ENCODE measurements around the gene FGF1.

GRCh38 chr5:142637871-142638270 is 48.0 kb downstream of the FGF1 start:
- TF ChIP-seq CTCF (IDR thresholded peaks at IDR 0.05) (no peak), POLR2A (IDR thresholded peaks at IDR 0.05) (no peak), POLR2AphosphoS5 (IDR thresholded peaks at IDR 0.05) (no peak), EP300 (IDR thresholded peaks at IDR 0.05) (no peak)
